HepG2 (cell line): ENCODE measurements around the gene MOK. TPM values are rescaled to one million over a fixed set of nuclear protein-coding genes. Genes with fewer than 3 reads are reported as not detected.

Experiments
- ATAC-seq: fragments of 200-7000 bp; cut with Tn5 transposase; 3 replicates; pipeline ENCODE4 v1.9.1; 2020; ENCODE audit warnings: mild to moderate bottlenecking, moderate library complexity
- BruUV-seq: library from RNA; stranded (reverse); fragments of 400-500 nt; replicated peaks from 2 replicates; lab custom pipeline; 2021; lab: Mats Ljungman, UMichigan
- CTCF ChIA-PET: fragments of 300-600 bp; formaldehyde crosslinking; extraction: SDS; loops from one replicate; lab custom pipeline; 2021; ENCODE audit warnings: low total read pairs, inconsistent platforms, low intra/inter-chr PET ratio; lab: Yijun Ruan, JAX
- POLR2A ChIA-PET: fragments of 350-600 bp; sonication (Branson Sonifier 250); formaldehyde crosslinking; loops from one replicate; lab custom pipeline; 2020; ENCODE audit warnings: antibody characterized with exemption, inconsistent platforms; lab: Yijun Ruan, JAX
- DNase-seq: peaks from one replicate; pipeline ENCODE4 v3.0.0-alpha.2; 2015; ENCODE audit warnings: low spot score
- FAIRE-seq: peaks from 3 replicates; lab custom pipeline; 2011; peaks lifted over from hg19 to GRCh38; lab: Jason Lieb, UNC
- H2AFZ ChIP-seq: one replicate; pipeline ENCODE4 v1.6.1; 2011; ENCODE audit warnings: low read length, inconsistent platforms
- H3K27ac ChIP-seq: fragments of 300-600 bp; 3 replicates; pipeline ENCODE4 v1.8.0; 2011; ENCODE audit warnings: mixed run types, mild to moderate bottlenecking, mixed read lengths, low read length, inconsistent platforms; ENCODE audit not compliant: insufficient read depth; ENCODE audit errors: extremely low read length
- H3K27me3 ChIP-seq, 2 experiments: fragments of 200-600 bp in 1 of 2; 2 replicates in 1 of 2; 3 replicates in 1 of 2; pipeline versions ENCODE4 v1.6.0 to v1.8.0; 2011; ENCODE audit warnings: low read length in 2 of 2, mild to moderate bottlenecking in 2 of 2, moderate library complexity in 2 of 2, inconsistent platforms in 1 of 2; ENCODE audit not compliant: insufficient read depth in 2 of 2, control insufficient read depth in 1 of 2
- H3K36me3 ChIP-seq, 2 experiments: fragments of 200-600 bp in 1 of 2; replicated peaks in 1 of 2; 2 replicates in 1 of 2; 3 replicates in 1 of 2; pipeline versions ENCODE4 v1.5.1 to v1.8.0; 2011; ENCODE audit warnings: low read length in 2 of 2, inconsistent platforms in 1 of 2; ENCODE audit not compliant: insufficient read depth in 2 of 2, control insufficient read depth in 1 of 2
- H3K4me1 ChIP-seq: 2 replicates; pipeline ENCODE4 v1.5.1; 2012; ENCODE audit warnings: low read length, inconsistent platforms; ENCODE audit not compliant: insufficient read depth
- H3K4me2 ChIP-seq: 2 replicates; pipeline ENCODE4 v1.6.0; 2011; ENCODE audit warnings: low read depth, low read length, inconsistent platforms
- H3K4me3 ChIP-seq, 3 experiments: fragments of 200-600 bp in 1 of 3; sonication (generic), shearing (Covaris generic) in 1 of 3; replicated peaks in 1 of 3; 2 replicates each; pipeline ENCODE4 v1.5.1; 2011 to 2016; ENCODE audit warnings: low read length in 3 of 3, inconsistent platforms in 2 of 3, low read depth in 2 of 3, mild to moderate bottlenecking in 2 of 3, control low read depth in 1 of 3, mixed read lengths in 1 of 3; ENCODE audit not compliant: insufficient read depth in 1 of 3
- H3K79me2 ChIP-seq: one replicate; pipeline ENCODE4 v1.6.1; 2011; ENCODE audit warnings: low read length, inconsistent platforms; ENCODE audit not compliant: insufficient read depth
- H3K9ac ChIP-seq: 2 replicates; pipeline ENCODE4 v1.6.0; 2011; ENCODE audit warnings: mild to moderate bottlenecking, low read depth, low read length, inconsistent platforms; ENCODE audit not compliant: insufficient read depth
- H3K9me3 ChIP-seq: 2 replicates; pipeline ENCODE4 v1.5.1; 2012; ENCODE audit warnings: mild to moderate bottlenecking, low read length
- H4K20me1 ChIP-seq: 2 replicates; pipeline ENCODE4 v1.6.0; 2011; ENCODE audit warnings: inconsistent platforms, mild to moderate bottlenecking, low read length, moderate library complexity; ENCODE audit not compliant: insufficient read depth
- AHR ChIP-seq: IDR thresholded peaks from 2 replicates; pipeline ENCODE4 v1.6.1; 2018; ENCODE audit warnings: missing genetic modification reagents, missing compliant biosample characterization
- CCDC6 ChIP-seq: sonication (generic); formaldehyde crosslinking; IDR thresholded peaks from 2 replicates; pipeline ENCODE4 v1.8.1; 2022; ENCODE audit warnings: mild to moderate bottlenecking, missing genetic modification reagents, moderate library complexity
- DMAP1 ChIP-seq: IDR thresholded peaks from 2 replicates; pipeline ENCODE4 v1.6.1; 2016
- ELF4 ChIP-seq: sonication (generic); formaldehyde crosslinking; IDR thresholded peaks from 2 replicates; pipeline ENCODE4 v1.5.0; 2020; ENCODE audit warnings: missing genetic modification reagents, mild to moderate bottlenecking, moderate library complexity, borderline replicate concordance
- ESRRA ChIP-seq: sonication (generic); formaldehyde crosslinking; IDR thresholded peaks from 2 replicates; pipeline ENCODE4 v1.5.1; 2020; ENCODE audit warnings: mild to moderate bottlenecking, low read depth, missing genetic modification reagents
- NFKB2 ChIP-seq: sonication (generic); formaldehyde crosslinking; IDR thresholded peaks from 2 replicates; pipeline ENCODE4 v1.4.0; 2020; ENCODE audit warnings: missing genetic modification reagents, borderline replicate concordance
- NRL ChIP-seq: sonication (generic); formaldehyde crosslinking; IDR thresholded peaks from 2 replicates; pipeline ENCODE4 v1.5.0; 2020; ENCODE audit warnings: missing genetic modification reagents, mild to moderate bottlenecking, moderate library complexity, borderline replicate concordance
- TARDBP ChIP-seq: sonication (generic); formaldehyde crosslinking; IDR thresholded peaks from 2 replicates; pipeline ENCODE4 v1.8.0; 2022; ENCODE audit warnings: mild to moderate bottlenecking, missing genetic modification reagents
- TEF ChIP-seq: sonication (generic); formaldehyde crosslinking; IDR thresholded peaks from 2 replicates; pipeline ENCODE4 v1.5.0; 2020; ENCODE audit warnings: missing genetic modification reagents
- THAP8 ChIP-seq: sonication (generic); formaldehyde crosslinking; IDR thresholded peaks from 2 replicates; pipeline ENCODE4 v1.5.1; 2020; ENCODE audit warnings: missing genetic modification reagents, mild to moderate bottlenecking, borderline replicate concordance
- TRIM24 ChIP-seq: sonication (generic); formaldehyde crosslinking; IDR thresholded peaks from 2 replicates; pipeline ENCODE4 v1.8.0; 2022; ENCODE audit warnings: mild to moderate bottlenecking, missing genetic modification reagents
- YEATS4 ChIP-seq: sonication (generic); formaldehyde crosslinking; IDR thresholded peaks from 2 replicates; pipeline ENCODE4 v1.4.0; 2020; ENCODE audit warnings: missing genetic modification reagents, borderline replicate concordance
- ZBTB2 ChIP-seq: sonication (generic); formaldehyde crosslinking; IDR thresholded peaks from 2 replicates; pipeline ENCODE4 v1.8.0; 2022; ENCODE audit warnings: low read depth, missing genetic modification reagents
- ZBTB42 ChIP-seq: sonication (generic); formaldehyde crosslinking; IDR thresholded peaks from 2 replicates; pipeline ENCODE4 v1.5.0; 2020; ENCODE audit warnings: mild to moderate bottlenecking, missing genetic modification reagents
- ZBTB43 ChIP-seq: sonication (generic); formaldehyde crosslinking; conservative IDR thresholded peaks from 2 replicates; pipeline ENCODE4 v1.4.0; 2020; ENCODE audit warnings: missing genetic modification reagents
- ZMYM3 ChIP-seq: sonication (generic); formaldehyde crosslinking; IDR thresholded peaks from 2 replicates; pipeline ENCODE4 v1.5.1; 2020; ENCODE audit warnings: mild to moderate bottlenecking, missing genetic modification reagents
- ZNF567 ChIP-seq: sonication (generic); formaldehyde crosslinking; IDR thresholded peaks from 2 replicates; pipeline ENCODE4 v1.8.1; 2023; ENCODE audit warnings: mild to moderate bottlenecking, missing genetic modification reagents, borderline replicate concordance
- WGBS: methylation state at CpG from one replicate; pipeline ENCODE4 v1.1.6; 2017; ENCODE audit warnings: low lambda C conversion rate; 5-methylcytosine and 5-hydroxymethylcytosine counted together
- in situ Hi-C: cut with HindIII; loops from 2 replicates; pipeline ENCODE4 v1.10.0; 2017; ENCODE audit warnings: low pct_unique_long_range_greater_than_20kb; ENCODE audit not compliant: extremely low pct_ligation_motif_present
- intact Hi-C: fragments of 100-400 bp; cut with micrococcal nuclease; formaldehyde crosslinking; loops from one replicate; pipeline ENCODE4 v1.10.0; 2022; ENCODE audit not compliant: unreplicated experiment
- polyA plus RNA-seq, 8 experiments: library from polyadenylated mRNA; depleted of rRNA in 3 of 8; stranded (reverse) in 7 of 8; unstranded in 1 of 8; fragments of >200 nt; fragmentation: Illumina TruSeq in 4 of 8; extraction: Trizol in 4 of 8; gene quantifications; 2 replicates each; pipeline versions ENCODE4 v1.2.1 to v1.2.3, GENCODE V29; 2011 to 2016; ENCODE audit warnings: low read depth in 4 of 8, missing spikeins in 1 of 8, mixed read lengths in 1 of 8; ENCODE audit not compliant: insufficient read depth in 1 of 8
- total RNA-seq, 5 experiments: library from RNA; depleted of rRNA; stranded (reverse); fragments of >200 nt; fragmentation: Illumina TruSeq; extraction: Trizol; gene quantifications; 2 replicates each; pipeline ENCODE4 v1.2.3, GENCODE V29; 2016; ENCODE audit warnings: low read depth in 1 of 5
- TF ChIP-seq, protein P1 (sequence below): sonication (generic); formaldehyde crosslinking; IDR thresholded peaks from 2 replicates; pipeline ENCODE4 v1.4.0; 2020; ENCODE audit warnings: missing genetic modification reagents

MOK gene
- total and polyA plus RNA-seq, 2 of the 13 experiments (the other 11 are each of a cell fraction or from before 2014, with no cell fraction given): 15.3 to 16.9 TPM

- 100% methylated on average over 1 of the region's 2 CpGs for WGBS
- no peak overlapping the region for H3K4me2 ChIP-seq
- CTCF ChIA-PET: no interaction called here
- no peaks in the 10 kb centered on the region for H4K20me1 ChIP-seq
- no peak overlapping the region for H3K4me3 ChIP-seq
- no peaks in the 10 kb centered on the region for H3K9me3 ChIP-seq
- no peaks in the 10 kb centered on the region; a peak in 1 of 5 replicates for H3K36me3 ChIP-seq
- H3K27ac ChIP-seq: no peak overlapping the region
- H3K79me2 ChIP-seq: no peaks in the 10 kb centered on the region
- ATAC-seq: no peak
- peaks cover 14% of the 10 kb centered on the region for H3K4me1 ChIP-seq
- H3K27me3 ChIP-seq: no peaks in the 10 kb centered on the region
- no TSS peak for BruUV-seq
- intact Hi-C loops: no loop called here
- no peak for FAIRE-seq
- H3K9ac ChIP-seq: no peak overlapping the region
- TF ChIP-seq CCDC6 (CRISPR knock-in tag): no peak
- TF ChIP-seq ZBTB2: no peak
- no peak for TF ChIP-seq TARDBP (CRISPR knock-in tag)
- TF ChIP-seq, protein P1, sequence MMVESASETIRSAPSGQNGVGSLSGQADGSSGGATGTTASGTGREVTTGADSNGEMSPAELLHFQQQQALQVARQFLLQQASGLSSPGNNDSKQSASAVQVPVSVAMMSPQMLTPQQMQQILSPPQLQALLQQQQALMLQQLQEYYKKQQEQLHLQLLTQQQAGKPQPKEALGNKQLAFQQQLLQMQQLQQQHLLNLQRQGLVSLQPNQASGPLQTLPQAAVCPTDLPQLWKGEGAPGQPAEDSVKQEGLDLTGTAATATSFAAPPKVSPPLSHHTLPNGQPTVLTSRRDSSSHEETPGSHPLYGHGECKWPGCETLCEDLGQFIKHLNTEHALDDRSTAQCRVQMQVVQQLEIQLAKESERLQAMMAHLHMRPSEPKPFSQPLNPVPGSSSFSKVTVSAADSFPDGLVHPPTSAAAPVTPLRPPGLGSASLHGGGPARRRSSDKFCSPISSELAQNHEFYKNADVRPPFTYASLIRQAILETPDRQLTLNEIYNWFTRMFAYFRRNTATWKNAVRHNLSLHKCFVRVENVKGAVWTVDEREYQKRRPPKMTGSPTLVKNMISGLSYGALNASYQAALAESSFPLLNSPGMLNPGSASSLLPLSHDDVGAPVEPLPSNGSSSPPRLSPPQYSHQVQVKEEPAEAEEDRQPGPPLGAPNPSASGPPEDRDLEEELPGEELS: no peak
- TF ChIP-seq THAP8 (CRISPR knock-in tag): no peak
- no peak for TF ChIP-seq TRIM24
- TF ChIP-seq ELF4 (CRISPR knock-in tag): no peak
- TF ChIP-seq NFKB2: no peak
- TF ChIP-seq TEF (CRISPR knock-in tag): no peak
- TF ChIP-seq ZBTB42 (CRISPR knock-in tag): no peak
- no peak for TF ChIP-seq AHR (CRISPR knock-in tag)
- no peak for TF ChIP-seq ZBTB43
- no peak for TF ChIP-seq NRL (CRISPR knock-in tag)
- no peak for TF ChIP-seq ZNF567 (CRISPR knock-in tag)
- no peak for TF ChIP-seq YEATS4 (CRISPR knock-in tag)
- no peak for TF ChIP-seq ZMYM3
- no peak for TF ChIP-seq ESRRA (CRISPR knock-in tag)
- no peak for TF ChIP-seq DMAP1 (CRISPR knock-in tag)
- TF ChIP-seq, all 625 proteins: peak for 0
- POLR2A ChIA-PET: no interaction called here
- in situ Hi-C loops: no loop called here
- H2AFZ ChIP-seq: no peak overlapping the region
- DNase-seq: no peak
These were observed 21.3 kb downstream of the MOK start for GRCh38 chr14:102283631-102284129.
